ENCODE measurements around the gene NSUN2.

Gene NSUN2

GRCh38 chr5:6644794-6645241 lies 12.0 kb upstream of the NSUN2 start:
- DNase-seq (ENCODE audit: low read depth) = no peak

- no peak for DNase-seq (ENCODE audit: low read depth)
These were observed 9.8 kb upstream of the NSUN2 start for GRCh38 chr5:6642655-6643054.

- no peak for DNase-seq (ENCODE audit: low read depth)
These were observed 5.4 kb upstream of the NSUN2 start for GRCh38 chr5:6638236-6638635.

GRCh38 chr5:6637590-6637989 lies 4.7 kb upstream of the NSUN2 start:
- no peak for DNase-seq (ENCODE audit: low read depth)

GRCh38 chr5:6637022-6637421 lies 4.2 kb upstream of the NSUN2 start:
- no peak for DNase-seq (ENCODE audit: low read depth)

GRCh38 chr5:6636293-6636692 lies 3.4 kb upstream of the NSUN2 start:
- no peak for DNase-seq (ENCODE audit: low read depth)

GRCh38 chr5:6634788-6635430 lies 2.1 kb upstream of the NSUN2 start:
- no peak for DNase-seq (ENCODE audit: low read depth)

GRCh38 chr5:6634306-6634705 lies 1.5 kb upstream of the NSUN2 start:
- no peak for DNase-seq (ENCODE audit: low read depth)

GRCh38 chr5:6633469-6634245 lies 813 bp upstream of the NSUN2 start:
- DNase-seq (ENCODE audit: low read depth) = no peak

GRCh38 chr5:6632324-6632887 lies 438 bp downstream of the NSUN2 start:
- DNase-seq (ENCODE audit: low read depth) = no peak

- no peak for DNase-seq (ENCODE audit: low read depth)
These were observed 1.4 kb downstream of the NSUN2 start for GRCh38 chr5:6631441-6631840.

GRCh38 chr5:6626508-6626907 lies 6.3 kb downstream of the NSUN2 start:
- no peak for DNase-seq (ENCODE audit: low read depth)

- DNase-seq (ENCODE audit: low read depth) = no peak
These were observed 8.9 kb downstream of the NSUN2 start for GRCh38 chr5:6623941-6624340.

- no peak for DNase-seq (ENCODE audit: low read depth)
These were observed 9.6 kb downstream of the NSUN2 start for GRCh38 chr5:6623228-6623627.

- DNase-seq (ENCODE audit: low read depth) = no peak
These were observed 16.2 kb downstream of the NSUN2 start for GRCh38 chr5:6616632-6617031.

- DNase-seq (ENCODE audit: low read depth) = no peak
These were observed 17.6 kb downstream of the NSUN2 start for GRCh38 chr5:6615034-6615815.

GRCh38 chr5:6611334-6612256 lies 21.2 kb downstream of the NSUN2 start:
- DNase-seq (ENCODE audit: low read depth) = no peak

GRCh38 chr5:6608016-6608415 lies 24.8 kb downstream of the NSUN2 start:
- DNase-seq (ENCODE audit: low read depth) = no peak

GRCh38 chr5:6607559-6607936 lies 25.3 kb downstream of the NSUN2 start:
- no peak for DNase-seq (ENCODE audit: low read depth)

GRCh38 chr5:6606884-6607558 lies 25.8 kb downstream of the NSUN2 start:
- no peak for DNase-seq (ENCODE audit: low read depth)

- DNase-seq (ENCODE audit: low read depth) = no peak
These were observed 27.9 kb downstream of the NSUN2 start for GRCh38 chr5:6604946-6605345.

Data from CMK (cell line).